ENCODE results near the gene HOXC12.

HOXC12 gene

DNA sequence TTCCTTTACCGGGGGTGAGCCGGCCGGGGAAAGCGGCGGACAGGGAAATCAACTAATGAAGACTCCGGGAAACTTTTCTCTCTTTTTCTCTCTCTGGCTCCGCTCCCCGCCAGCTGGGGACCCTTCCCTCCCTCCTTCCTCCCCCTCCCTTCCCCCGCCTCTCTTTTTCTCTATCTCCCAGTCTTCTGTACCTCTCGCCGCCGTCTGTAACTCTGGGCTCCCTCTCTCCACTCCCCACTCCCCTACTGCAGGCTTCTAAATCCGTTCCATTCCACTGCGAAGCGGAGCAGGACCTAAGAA, 11.3 kb downstream of the HOXC12 start:
- H4K20me1 ChIP-seq (ENCODE audit: insufficient read depth, low read length): no peaks in the 10 kb centered on the region
- no peaks in the 10 kb centered on the region for H3K4me1 ChIP-seq (ENCODE audit: low read length)
- peaks cover 100% of the 10 kb centered on the region for H3K27me3 ChIP-seq (replicated peaks; ENCODE audit: insufficient read depth, low read length)
- H3K4me3 ChIP-seq (ENCODE audit: low read length): no peak overlapping the region
- H3K79me2 ChIP-seq (ENCODE audit: low read length): no peaks in the 10 kb centered on the region
- TF ChIP-seq EZH2phosphoT487 (IDR thresholded peaks at IDR 0.05; ENCODE audit: low read length) (no peak), EZH2 (optimal IDR thresholded peaks at IDR 0.05; ENCODE audit: low read depth, low read length) (no peak)
- TF ChIP-seq, protein P1, sequence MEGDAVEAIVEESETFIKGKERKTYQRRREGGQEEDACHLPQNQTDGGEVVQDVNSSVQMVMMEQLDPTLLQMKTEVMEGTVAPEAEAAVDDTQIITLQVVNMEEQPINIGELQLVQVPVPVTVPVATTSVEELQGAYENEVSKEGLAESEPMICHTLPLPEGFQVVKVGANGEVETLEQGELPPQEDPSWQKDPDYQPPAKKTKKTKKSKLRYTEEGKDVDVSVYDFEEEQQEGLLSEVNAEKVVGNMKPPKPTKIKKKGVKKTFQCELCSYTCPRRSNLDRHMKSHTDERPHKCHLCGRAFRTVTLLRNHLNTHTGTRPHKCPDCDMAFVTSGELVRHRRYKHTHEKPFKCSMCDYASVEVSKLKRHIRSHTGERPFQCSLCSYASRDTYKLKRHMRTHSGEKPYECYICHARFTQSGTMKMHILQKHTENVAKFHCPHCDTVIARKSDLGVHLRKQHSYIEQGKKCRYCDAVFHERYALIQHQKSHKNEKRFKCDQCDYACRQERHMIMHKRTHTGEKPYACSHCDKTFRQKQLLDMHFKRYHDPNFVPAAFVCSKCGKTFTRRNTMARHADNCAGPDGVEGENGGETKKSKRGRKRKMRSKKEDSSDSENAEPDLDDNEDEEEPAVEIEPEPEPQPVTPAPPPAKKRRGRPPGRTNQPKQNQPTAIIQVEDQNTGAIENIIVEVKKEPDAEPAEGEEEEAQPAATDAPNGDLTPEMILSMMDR (IDR thresholded peaks at IDR 0.05; ENCODE audit: low read length): no peak
- no peak overlapping the region for H2AFZ ChIP-seq (ENCODE audit: low read length)
- no peaks in the 10 kb centered on the region for H3K9me2 ChIP-seq (replicated peaks; ENCODE audit: insufficient read depth, low read length)
- no peak for DNase-seq
- no peaks in the 10 kb centered on the region for H3K36me3 ChIP-seq (replicated peaks; ENCODE audit: insufficient read depth, low read length)
- no peak overlapping the region for H3K4me2 ChIP-seq (ENCODE audit: low read depth, low read length)
- H3K9ac ChIP-seq (ENCODE audit: low read length): no peak overlapping the region
- no peak overlapping the region for H3K27ac ChIP-seq (ENCODE audit: low read length)
- no peaks in the 10 kb centered on the region for H3K9me3 ChIP-seq (replicated peaks; ENCODE audit: insufficient read depth, low read length)
- no peaks in the 10 kb centered on the region for H3F3A ChIP-seq (ENCODE audit: insufficient read depth, low read length)

DNA sequence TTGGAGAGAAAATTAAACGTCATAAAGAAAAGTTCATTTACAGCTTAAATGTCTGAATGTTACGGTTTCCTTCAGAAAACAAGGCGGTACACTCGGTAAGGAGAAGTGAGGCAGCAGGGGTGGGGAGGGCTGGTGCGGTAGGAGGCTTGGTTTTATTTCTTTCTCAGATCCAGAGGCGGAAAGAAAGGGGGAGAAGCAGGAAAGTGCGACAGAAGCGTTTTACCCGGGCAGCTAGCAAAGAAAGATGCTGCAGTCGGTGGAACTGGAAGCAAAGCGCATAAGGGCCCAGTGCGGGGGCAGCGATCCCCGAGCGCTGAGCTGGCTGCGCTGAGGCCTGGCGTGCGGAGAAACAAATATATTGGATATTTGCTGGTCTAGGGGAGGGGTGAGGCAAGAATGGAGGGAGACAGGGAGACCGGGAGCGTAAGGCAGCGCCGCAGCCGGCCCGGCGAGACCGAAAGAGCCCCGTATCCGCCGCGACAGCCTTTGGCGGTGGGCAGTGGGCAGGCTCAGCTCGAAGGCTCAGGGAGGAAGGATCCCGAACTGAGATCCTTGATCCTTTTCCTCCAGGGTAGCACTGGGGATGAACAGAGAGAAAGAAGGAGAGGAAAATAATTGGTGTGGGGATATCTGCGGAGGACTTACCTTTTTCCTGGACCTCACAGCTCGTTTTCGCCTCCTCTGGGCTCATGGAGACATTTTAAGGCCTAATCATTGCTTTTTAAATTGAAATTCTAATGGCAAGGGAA, 11.9 kb downstream of the HOXC12 start:
- H3K27ac ChIP-seq (ENCODE audit: low read length): no peak overlapping the region

DNA sequence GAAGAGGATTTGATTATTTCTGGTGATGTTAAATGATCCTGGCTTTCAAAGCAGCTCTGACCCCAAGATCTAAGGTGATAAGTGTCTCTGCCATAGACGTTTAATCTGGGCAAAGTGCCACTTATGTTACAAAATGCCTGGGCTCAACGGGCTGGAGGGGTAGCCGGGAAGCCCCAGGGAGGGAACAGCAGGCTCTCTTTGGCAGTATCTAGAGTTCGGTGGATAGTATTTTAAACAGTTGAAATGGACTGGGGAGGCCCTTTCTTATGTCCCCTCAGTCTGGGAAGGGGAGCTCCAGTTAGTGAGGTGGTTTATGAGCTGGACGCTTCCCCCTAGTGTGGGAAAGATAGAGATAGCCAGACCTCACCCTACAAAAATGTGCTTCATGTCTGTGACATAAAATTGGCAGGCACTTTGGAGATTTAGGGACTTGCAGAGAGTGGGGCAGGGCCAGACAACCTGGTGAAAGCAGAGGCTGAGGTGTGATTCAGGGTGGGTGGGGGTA, 12.8 kb downstream of the HOXC12 start:
- no peak for DNase-seq
- Histone ChIP-seq H3K9me3 (replicated peaks; ENCODE audit: insufficient read depth, low read length) (no peaks in the 10 kb centered on the region), H2AFZ (ENCODE audit: low read length) (no peak overlapping the region), H3K36me3 (replicated peaks; ENCODE audit: insufficient read depth, low read length) (no peaks in the 10 kb centered on the region), H3K4me1 (ENCODE audit: low read length) (no peaks in the 10 kb centered on the region), H3K9ac (ENCODE audit: low read length) (no peak overlapping the region), H4K20me1 (ENCODE audit: insufficient read depth, low read length) (no peaks in the 10 kb centered on the region), H3K9me2 (replicated peaks; ENCODE audit: insufficient read depth, low read length) (no peaks in the 10 kb centered on the region), H3F3A (ENCODE audit: insufficient read depth, low read length) (no peaks in the 10 kb centered on the region), H3K27ac (ENCODE audit: low read length) (no peak overlapping the region), H3K79me2 (ENCODE audit: low read length) (no peaks in the 10 kb centered on the region), H3K4me2 (ENCODE audit: low read depth, low read length) (no peak overlapping the region), H3K4me3 (ENCODE audit: low read length) (no peak overlapping the region), H3K27me3 (replicated peaks; ENCODE audit: insufficient read depth, low read length) (peaks cover 100% of the 10 kb centered on the region)
- TF ChIP-seq EZH2 (optimal IDR thresholded peaks at IDR 0.05; ENCODE audit: low read depth, low read length) (no peak), EZH2phosphoT487 (IDR thresholded peaks at IDR 0.05; ENCODE audit: low read length) (no peak)
- TF ChIP-seq, protein P1 (IDR thresholded peaks at IDR 0.05; ENCODE audit: low read length): no peak

More for the DNA sequence above, 11.9 kb downstream of the HOXC12 start:
- Histone ChIP-seq H3K79me2 (ENCODE audit: low read length) (no peaks in the 10 kb centered on the region), H2AFZ (ENCODE audit: low read length) (no peak overlapping the region), H3K9me3 (replicated peaks; ENCODE audit: insufficient read depth, low read length) (no peaks in the 10 kb centered on the region), H4K20me1 (ENCODE audit: insufficient read depth, low read length) (no peaks in the 10 kb centered on the region), H3K9me2 (replicated peaks; ENCODE audit: insufficient read depth, low read length) (no peaks in the 10 kb centered on the region), H3K4me3 (ENCODE audit: low read length) (no peak overlapping the region), H3F3A (ENCODE audit: insufficient read depth, low read length) (no peaks in the 10 kb centered on the region), H3K4me1 (ENCODE audit: low read length) (no peaks in the 10 kb centered on the region), H3K9ac (ENCODE audit: low read length) (no peak overlapping the region), H3K36me3 (replicated peaks; ENCODE audit: insufficient read depth, low read length) (no peaks in the 10 kb centered on the region), H3K27me3 (replicated peaks; ENCODE audit: insufficient read depth, low read length) (peaks cover 100% of the 10 kb centered on the region), H3K4me2 (ENCODE audit: low read depth, low read length) (no peak overlapping the region)
- no peak for DNase-seq
- TF ChIP-seq, protein P1 (IDR thresholded peaks at IDR 0.05; ENCODE audit: low read length): no peak
- TF ChIP-seq EZH2phosphoT487 (IDR thresholded peaks at IDR 0.05; ENCODE audit: low read length): no peak
- TF ChIP-seq EZH2 (optimal IDR thresholded peaks at IDR 0.05; ENCODE audit: low read depth, low read length): no peak

Data from MM.1S (cell line).